K562 treated with DMSO at 1 percent for 4 hours (cell line): ENCODE results near the gene INPP1. TPM values are rescaled to one million over a fixed set of nuclear protein-coding genes. Genes with fewer than 3 reads are reported as not detected.

ENCODE experiments used
- total RNA-seq: library from RNA; unstranded; fragments of 300-600 nt; gene quantifications from 2 replicates; pipeline ENCODE4 v1.2.3, GENCODE V29; 2022; ENCODE audit not compliant: insufficient read depth

Gene INPP1
- 2.1 and 2.5 TPM in 2 replicates for total RNA-seq

GRCh38 chr2:190343536-190344275 lies at the start of gene INPP1:
Gene INPP1, plus strand, starts transcription at chr2:190343589. Its CDS starts 16,514 bp downstream, at chr2:190360103.

GRCh38 chr2:190319555-190320498 lies 23.6 kb upstream of the INPP1 start, which contains the start of gene HIBCH:
Gene HIBCH, minus strand, starts transcription at chr2:190319826. Its CDS starts 76 bp downstream, at chr2:190319750.

GRCh38 chr2:190407662-190408537 lies 64.5 kb downstream of the INPP1 start, which contains the start of gene MFSD6:
Gene MFSD6, plus strand, starts transcription at chr2:190408355. Its CDS starts 27,675 bp downstream, at chr2:190436030.

Other genes starting within 250 kb of the INPP1 start
- 9.7 and 15.0 TPM in 2 replicates for gene HIBCH, start 23.8 kb upstream of the INPP1 start, total RNA-seq
- gene MFSD6, start 64.8 kb downstream of the INPP1 start, total RNA-seq = 6.2 and 12.0 TPM in 2 replicates
- 0.98 and 1.1 TPM in 2 replicates for gene NEMP2, start 191.1 kb downstream of the INPP1 start, total RNA-seq